ENCODE measurements around the gene DPCD. TPM values are rescaled to one million over a fixed set of nuclear protein-coding genes. Genes with fewer than 3 reads are reported as not detected.
A peak's percentile ranks its signal among the peaks of the same experiment; 100 is the strongest.

DPCD gene
- total RNA-seq, 2 experiments from 2014 or later: 9.1 to 10.3 TPM

DNA sequence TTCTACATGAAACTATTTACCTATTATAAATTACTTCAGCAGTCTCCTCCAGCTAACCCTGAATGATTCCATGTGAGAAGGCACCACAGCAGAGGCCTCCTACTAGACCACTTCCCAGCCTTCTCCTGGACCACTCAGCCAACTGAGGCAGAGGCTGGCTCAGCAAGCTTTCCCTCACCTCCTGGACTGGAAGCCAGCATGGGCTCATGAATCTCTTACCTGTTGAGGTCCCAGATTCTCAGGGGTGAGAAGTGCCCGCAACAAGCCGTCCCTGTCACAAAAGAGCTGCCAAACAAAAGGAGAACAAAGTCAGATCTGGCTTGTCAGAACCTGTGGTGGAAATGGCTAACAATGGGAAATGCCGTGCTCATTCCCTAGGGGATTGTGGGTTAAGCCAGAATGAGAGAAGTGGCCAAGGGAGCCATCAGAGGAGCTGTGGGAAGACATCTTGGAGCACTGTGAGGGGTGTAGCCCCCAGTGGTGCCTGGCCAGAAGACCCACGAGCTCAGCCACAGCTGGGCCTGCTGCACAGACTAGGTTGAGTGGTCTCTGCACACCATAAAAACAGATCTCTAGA is 36.5 kb downstream of the DPCD start:
- Histone ChIP-seq H2AFZ (ENCODE audit: low read length) (no peak overlapping the region), H4K20me1 (ENCODE audit: insufficient read depth, low read length) (no peaks in the 10 kb centered on the region), H3K79me2 (ENCODE audit: insufficient read depth, low read depth, low read length) (no peaks in the 10 kb centered on the region), H3K4me1 (ENCODE audit: insufficient read depth, low read length, poor library complexity, severe bottlenecking) (peaks cover 20% of the 10 kb centered on the region), H3K9me2 (ENCODE audit: insufficient read depth, low read length) (no peaks in the 10 kb centered on the region), H3K27ac (ENCODE audit: low read depth, low read length, poor library complexity, severe bottlenecking) (no peak overlapping the region), H3K4me2 (ENCODE audit: low read length) (no peak overlapping the region), H3K36me3 (ENCODE audit: insufficient read depth, low read length) (peaks cover 42% of the 10 kb centered on the region), H3K9me3 (ENCODE audit: low read length) (no peaks in the 10 kb centered on the region), H3K4me3 (ENCODE audit: low read depth, low read length, poor library complexity, severe bottlenecking) (no peak overlapping the region)
- ChIA-PET CTCF (ENCODE audit: unreplicated experiment) (no interaction called here), POLR2A (no interaction called here)
- peak; percentile 26 for DNase-seq (ENCODE audit: low spot score)
- no TSS peak for BruUV-seq (replicated peaks)
- TF ChIP-seq, protein P1, sequence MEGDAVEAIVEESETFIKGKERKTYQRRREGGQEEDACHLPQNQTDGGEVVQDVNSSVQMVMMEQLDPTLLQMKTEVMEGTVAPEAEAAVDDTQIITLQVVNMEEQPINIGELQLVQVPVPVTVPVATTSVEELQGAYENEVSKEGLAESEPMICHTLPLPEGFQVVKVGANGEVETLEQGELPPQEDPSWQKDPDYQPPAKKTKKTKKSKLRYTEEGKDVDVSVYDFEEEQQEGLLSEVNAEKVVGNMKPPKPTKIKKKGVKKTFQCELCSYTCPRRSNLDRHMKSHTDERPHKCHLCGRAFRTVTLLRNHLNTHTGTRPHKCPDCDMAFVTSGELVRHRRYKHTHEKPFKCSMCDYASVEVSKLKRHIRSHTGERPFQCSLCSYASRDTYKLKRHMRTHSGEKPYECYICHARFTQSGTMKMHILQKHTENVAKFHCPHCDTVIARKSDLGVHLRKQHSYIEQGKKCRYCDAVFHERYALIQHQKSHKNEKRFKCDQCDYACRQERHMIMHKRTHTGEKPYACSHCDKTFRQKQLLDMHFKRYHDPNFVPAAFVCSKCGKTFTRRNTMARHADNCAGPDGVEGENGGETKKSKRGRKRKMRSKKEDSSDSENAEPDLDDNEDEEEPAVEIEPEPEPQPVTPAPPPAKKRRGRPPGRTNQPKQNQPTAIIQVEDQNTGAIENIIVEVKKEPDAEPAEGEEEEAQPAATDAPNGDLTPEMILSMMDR (conservative IDR thresholded peaks at IDR 0.05; ENCODE audit: low read length): no peak
- no peak for TF ChIP-seq EZH2phosphoT487 (IDR thresholded peaks at IDR 0.05; ENCODE audit: borderline replicate concordance, low read depth, low read length)
- intact Hi-C loops (cut with micrococcal nuclease; ENCODE audit: unreplicated experiment): no loop called here

DNA sequence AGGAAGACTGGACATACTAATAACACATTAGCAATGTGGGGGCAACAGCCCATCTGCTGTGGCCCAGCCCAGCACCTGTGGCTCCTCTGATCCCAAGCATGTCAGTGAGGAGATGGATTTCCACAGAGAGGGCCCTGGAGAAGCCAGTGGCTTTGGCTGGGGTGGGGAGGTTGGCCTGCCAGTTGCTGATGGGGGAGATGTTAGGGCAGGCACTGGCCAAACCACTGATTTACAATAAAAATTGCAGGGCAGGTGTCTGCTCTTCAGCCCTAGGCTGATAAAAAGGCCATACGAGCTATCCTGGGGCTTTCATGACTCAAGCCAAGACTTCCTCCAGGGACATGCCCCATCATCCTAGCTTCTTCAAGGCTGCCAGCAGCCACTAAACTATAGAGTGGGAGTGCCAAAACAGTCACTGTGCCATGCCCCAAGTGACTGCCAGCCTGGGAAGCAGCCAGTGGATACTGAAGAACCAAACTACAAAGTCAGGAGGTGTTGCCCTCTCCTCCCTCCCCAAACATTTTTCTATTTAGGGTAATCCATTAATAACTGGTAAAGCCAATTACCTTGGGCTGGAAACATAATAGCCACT is 37.8 kb downstream of the DPCD start:
- H3K27ac ChIP-seq (ENCODE audit: low read depth, low read length, poor library complexity, severe bottlenecking): no peak overlapping the region
- no peaks in the 10 kb centered on the region for H3K79me2 ChIP-seq (ENCODE audit: insufficient read depth, low read depth, low read length)
- H4K20me1 ChIP-seq (ENCODE audit: insufficient read depth, low read length): no peaks in the 10 kb centered on the region
- ChIA-PET CTCF (ENCODE audit: unreplicated experiment) (interaction anchor here (0.5 kb wide), 1 partner anchor 201 kb away, joined by 3 read pairs; no protein-coding TSS in a partner anchor), POLR2A (interaction anchor here (0.6 kb wide), 1 partner anchor 309 kb away, joined by 3 read pairs; no protein-coding TSS in a partner anchor)
- no peak for TF ChIP-seq EZH2phosphoT487 (IDR thresholded peaks at IDR 0.05; ENCODE audit: borderline replicate concordance, low read depth, low read length)
- TF ChIP-seq, protein P1 (conservative IDR thresholded peaks at IDR 0.05; ENCODE audit: low read length): no peak
- intact Hi-C loops (cut with micrococcal nuclease; ENCODE audit: unreplicated experiment): no loop called here
- peaks cover 15% of the 10 kb centered on the region for H3K4me1 ChIP-seq (ENCODE audit: insufficient read depth, low read length, poor library complexity, severe bottlenecking)
- no peak overlapping the region for H3K4me2 ChIP-seq (ENCODE audit: low read length)
- H3K9me3 ChIP-seq (ENCODE audit: low read length): no peaks in the 10 kb centered on the region
- no peaks in the 10 kb centered on the region for H3K9me2 ChIP-seq (ENCODE audit: insufficient read depth, low read length)
- no peak overlapping the region for H2AFZ ChIP-seq (ENCODE audit: low read length)
- H3K36me3 ChIP-seq (ENCODE audit: insufficient read depth, low read length): peaks cover 34% of the 10 kb centered on the region
- DNase-seq (ENCODE audit: low spot score): no peak
- BruUV-seq (replicated peaks): no TSS peak
- no peak overlapping the region for H3K4me3 ChIP-seq (ENCODE audit: low read depth, low read length, poor library complexity, severe bottlenecking)

All from OCI-LY7 (cell line).